Fibroblast of villous mesenchyme (primary cell): ENCODE data around the gene YY1AP1. TPM values are rescaled to one million over a fixed set of nuclear protein-coding genes. Genes with fewer than 3 reads are reported as not detected.
A peak's percentile ranks its signal among the peaks of the same experiment; 100 is the strongest.
"Not testable (repeated sequence)": the region's sequence is repeated elsewhere in the genome, so short reads cannot be mapped to it uniquely, and the experiment has no call there.

Experiments
- DNase-seq: peaks from one replicate; pipeline ENCODE4 v3.0.0-alpha.2; 2010; ENCODE audit warnings: low read depth
- H3K4me3 ChIP-seq: 2 replicates; pipeline ENCODE4 v1.5.1; 2011; ENCODE audit warnings: low read depth, mild to moderate bottlenecking, low read length
- CTCF ChIP-seq: IDR thresholded peaks from 2 replicates; pipeline ENCODE4 v1.5.1; 2012; ENCODE audit warnings: low read depth, mild to moderate bottlenecking, low read length; ENCODE audit not compliant: insufficient read depth
- total RNA-seq: library from RNA; depleted of rRNA; stranded (reverse); fragments of >200 nt; gene quantifications from 2 replicates; pipeline ENCODE4 v1.2.3, GENCODE V29; 2012

The YY1AP1 gene
- total RNA-seq, 1 donor, result 55.7 TPM

GRCh38 chr1:155698382-155699038, 9.9 kb upstream of the YY1AP1 start:
- no peak overlapping the region for H3K4me3 ChIP-seq
- DNase-seq, result peak; percentile 46
- TF ChIP-seq CTCF, result no peak

- not testable (repeated sequence) for H3K4me3 ChIP-seq
- peak; percentile 36 for DNase-seq
Measured at GRCh38 chr1:155697616-155698015, 9.0 kb upstream of the YY1AP1 start.

GRCh38 chr1:155697046-155697445, 8.5 kb upstream of the YY1AP1 start:
- DNase-seq, result no peak
- no peak overlapping the region for H3K4me3 ChIP-seq
- no peak for TF ChIP-seq CTCF

GRCh38 chr1:155696524-155696923, 8.0 kb upstream of the YY1AP1 start:
- H3K4me3 ChIP-seq, result no peak overlapping the region
- no peak for TF ChIP-seq CTCF
- no peak for DNase-seq

GRCh38 chr1:155695608-155696007, 7.0 kb upstream of the YY1AP1 start:
- no peak overlapping the region for H3K4me3 ChIP-seq
- DNase-seq, result no peak
- no peak for TF ChIP-seq CTCF

GRCh38 chr1:155695072-155695471, 6.5 kb upstream of the YY1AP1 start:
- no peak for DNase-seq
- TF ChIP-seq CTCF, result no peak
- H3K4me3 ChIP-seq, result no peak overlapping the region

- H3K4me3 ChIP-seq, result no peak overlapping the region
- DNase-seq, result no peak
- TF ChIP-seq CTCF, result no peak
Measured at GRCh38 chr1:155694167-155694566, 5.6 kb upstream of the YY1AP1 start.
